Measurements from ENCODE around the gene GRIK4.
A peak's percentile ranks its signal among the peaks of the same experiment; 100 is the strongest.
"Not testable (repeated sequence)": the region's sequence is repeated elsewhere in the genome, so short reads cannot be mapped to it uniquely, and the experiment has no call there.

Gene GRIK4

DNA sequence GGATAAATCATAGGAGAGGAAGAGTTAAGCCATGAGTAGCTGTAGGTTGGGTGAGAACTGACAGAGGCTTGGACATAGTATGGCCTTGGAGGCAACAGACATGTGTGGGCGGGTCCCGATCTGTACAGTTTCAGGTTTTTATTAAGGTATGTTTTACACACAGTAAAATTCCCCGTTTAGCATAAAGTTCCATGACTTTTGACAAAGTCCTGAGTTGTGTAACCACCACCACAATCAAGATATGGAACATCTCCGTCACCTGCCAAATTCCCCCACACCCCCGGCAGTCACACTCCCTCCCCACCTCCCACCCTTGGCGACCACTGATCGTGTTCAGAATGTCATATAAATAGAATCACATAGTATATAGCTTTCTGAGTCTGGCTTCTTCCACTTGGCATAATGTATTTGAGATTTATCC, 68.1 kb downstream of the GRIK4 start:
- Histone ChIP-seq H3K4me1 (ENCODE audit: insufficient read depth, poor library complexity, severe bottlenecking) (no peaks in the 10 kb centered on the region), H3K36me3 (ENCODE audit: low read depth) (no peaks in the 10 kb centered on the region), H3K27ac (ENCODE audit: poor library complexity, severe bottlenecking) (no peak overlapping the region), H3K4me3 (ENCODE audit: severe bottlenecking) (no peak overlapping the region), H3K9me3 (ENCODE audit: severe bottlenecking) (no peaks in the 10 kb centered on the region), H3K27me3 (ENCODE audit: insufficient read depth, poor library complexity, severe bottlenecking) (peaks cover 20% of the 10 kb centered on the region)
- TF ChIP-seq, protein P1, sequence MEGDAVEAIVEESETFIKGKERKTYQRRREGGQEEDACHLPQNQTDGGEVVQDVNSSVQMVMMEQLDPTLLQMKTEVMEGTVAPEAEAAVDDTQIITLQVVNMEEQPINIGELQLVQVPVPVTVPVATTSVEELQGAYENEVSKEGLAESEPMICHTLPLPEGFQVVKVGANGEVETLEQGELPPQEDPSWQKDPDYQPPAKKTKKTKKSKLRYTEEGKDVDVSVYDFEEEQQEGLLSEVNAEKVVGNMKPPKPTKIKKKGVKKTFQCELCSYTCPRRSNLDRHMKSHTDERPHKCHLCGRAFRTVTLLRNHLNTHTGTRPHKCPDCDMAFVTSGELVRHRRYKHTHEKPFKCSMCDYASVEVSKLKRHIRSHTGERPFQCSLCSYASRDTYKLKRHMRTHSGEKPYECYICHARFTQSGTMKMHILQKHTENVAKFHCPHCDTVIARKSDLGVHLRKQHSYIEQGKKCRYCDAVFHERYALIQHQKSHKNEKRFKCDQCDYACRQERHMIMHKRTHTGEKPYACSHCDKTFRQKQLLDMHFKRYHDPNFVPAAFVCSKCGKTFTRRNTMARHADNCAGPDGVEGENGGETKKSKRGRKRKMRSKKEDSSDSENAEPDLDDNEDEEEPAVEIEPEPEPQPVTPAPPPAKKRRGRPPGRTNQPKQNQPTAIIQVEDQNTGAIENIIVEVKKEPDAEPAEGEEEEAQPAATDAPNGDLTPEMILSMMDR (IDR thresholded peaks at IDR 0.05; ENCODE audit: poor library complexity, severe bottlenecking), result no peak
- no peak for DNase-seq (ENCODE audit: low spot score)
- ATAC-seq (ENCODE audit: low read depth), result no peak

DNA sequence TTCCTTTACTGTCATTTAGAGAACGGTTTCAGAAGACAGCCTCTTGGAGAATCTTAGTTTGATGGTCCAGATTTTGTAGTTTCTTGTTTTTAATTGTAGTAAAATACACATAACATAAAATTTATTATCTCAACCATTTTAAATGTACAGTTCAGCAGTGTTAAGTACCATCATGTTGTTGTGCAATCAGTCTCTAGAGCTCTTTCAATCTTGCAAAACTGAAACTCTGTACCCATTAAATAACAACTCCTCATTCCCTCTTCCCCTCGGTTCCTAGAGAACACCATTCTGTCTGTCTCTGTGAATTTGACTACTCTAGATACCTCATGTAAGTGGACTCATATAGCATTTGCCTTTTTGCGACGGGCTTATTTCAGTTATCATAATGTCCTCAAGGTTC, 69.8 kb downstream of the GRIK4 start:
- Histone ChIP-seq H3K36me3 (ENCODE audit: low read depth) (no peaks in the 10 kb centered on the region), H3K9me3 (ENCODE audit: severe bottlenecking) (no peaks in the 10 kb centered on the region), H3K27ac (ENCODE audit: poor library complexity, severe bottlenecking) (no peak overlapping the region), H3K4me3 (ENCODE audit: severe bottlenecking) (no peak overlapping the region), H3K4me1 (ENCODE audit: insufficient read depth, poor library complexity, severe bottlenecking) (no peaks in the 10 kb centered on the region), H3K27me3 (ENCODE audit: insufficient read depth, poor library complexity, severe bottlenecking) (peaks cover 20% of the 10 kb centered on the region)
- no peak for DNase-seq (ENCODE audit: low spot score)
- ATAC-seq (ENCODE audit: low read depth), result no peak
- TF ChIP-seq, protein P1 (IDR thresholded peaks at IDR 0.05; ENCODE audit: poor library complexity, severe bottlenecking), result no peak

DNA sequence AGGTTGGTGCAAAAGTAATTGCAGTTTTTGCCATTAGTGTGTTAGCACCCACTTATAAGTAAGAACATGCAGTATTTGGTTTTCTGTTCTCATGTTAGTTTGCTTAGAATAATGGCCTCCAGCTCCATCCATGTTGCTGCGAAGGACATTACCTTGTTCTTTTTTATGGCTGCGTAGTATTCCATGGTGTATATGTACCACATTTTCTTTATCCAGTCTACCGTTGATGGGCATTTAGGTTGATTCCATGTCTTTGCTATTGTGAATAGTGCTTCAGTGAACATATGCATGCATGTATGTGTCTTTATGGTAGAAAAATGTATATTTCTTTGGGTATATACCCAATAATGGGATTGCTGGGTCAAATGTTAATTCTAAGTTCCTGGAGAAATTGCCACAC, 71.0 kb downstream of the GRIK4 start:
- not testable (repeated sequence) for H3K9me3 ChIP-seq (ENCODE audit: severe bottlenecking); H3K27ac ChIP-seq (ENCODE audit: poor library complexity, severe bottlenecking); ATAC-seq (ENCODE audit: low read depth); H3K4me1 ChIP-seq (ENCODE audit: insufficient read depth, poor library complexity, severe bottlenecking); DNase-seq (ENCODE audit: low spot score); H3K36me3 ChIP-seq (ENCODE audit: low read depth); H3K4me3 ChIP-seq (ENCODE audit: severe bottlenecking)
- H3K27me3 ChIP-seq (ENCODE audit: insufficient read depth, poor library complexity, severe bottlenecking), result peaks cover 18% of the 10 kb centered on the region

DNA sequence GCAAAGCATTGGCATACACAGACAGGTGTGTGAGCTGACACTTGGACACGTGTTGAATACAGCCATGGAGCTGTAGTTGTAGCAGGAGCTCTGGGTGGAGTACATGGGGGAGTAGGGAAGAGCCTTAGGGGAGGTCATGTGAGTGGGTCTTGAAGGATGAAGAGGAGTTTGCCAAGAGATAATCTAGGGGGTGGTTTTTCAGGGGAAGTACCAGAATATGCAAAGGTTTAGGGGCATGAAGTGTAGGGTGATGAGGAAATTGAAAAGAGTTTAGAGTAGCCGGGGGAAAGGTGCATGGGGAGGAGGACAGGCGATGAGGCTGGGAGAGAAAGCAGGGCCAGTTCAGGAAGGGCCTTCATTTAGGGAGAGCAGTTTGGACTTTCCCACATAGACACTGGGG, 74.5 kb downstream of the GRIK4 start:
- TF ChIP-seq, protein P1 (IDR thresholded peaks at IDR 0.05; ENCODE audit: poor library complexity, severe bottlenecking), result no peak
- Histone ChIP-seq H3K27me3 (ENCODE audit: insufficient read depth, poor library complexity, severe bottlenecking) (peaks cover 2% of the 10 kb centered on the region), H3K4me3 (ENCODE audit: severe bottlenecking) (no peak overlapping the region), H3K36me3 (ENCODE audit: low read depth) (no peaks in the 10 kb centered on the region), H3K27ac (ENCODE audit: poor library complexity, severe bottlenecking) (no peak overlapping the region), H3K9me3 (ENCODE audit: severe bottlenecking) (no peaks in the 10 kb centered on the region), H3K4me1 (ENCODE audit: insufficient read depth, poor library complexity, severe bottlenecking) (no peaks in the 10 kb centered on the region)
- ATAC-seq (ENCODE audit: low read depth) (no peak), DNase-seq (ENCODE audit: low spot score) (no peak)

DNA sequence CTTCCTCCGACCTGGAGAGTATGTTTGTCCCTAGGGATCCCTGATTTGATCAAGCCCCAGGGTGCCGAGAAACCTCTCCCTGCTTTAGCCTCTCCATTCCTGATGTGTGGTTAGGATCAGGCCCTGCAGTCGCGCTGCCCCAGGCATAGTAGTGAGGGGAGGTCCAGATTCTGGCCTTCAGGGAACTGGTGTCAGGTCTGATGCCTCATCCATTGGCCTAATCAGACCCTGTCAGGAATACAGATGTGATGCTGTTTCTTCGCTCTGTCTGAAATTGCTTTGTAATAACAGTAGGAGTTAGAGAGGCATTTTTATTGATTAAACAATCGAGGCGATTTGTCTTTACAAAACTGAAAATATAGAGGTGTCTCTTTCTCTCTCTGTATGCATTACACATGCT, 75.2 kb downstream of the GRIK4 start:
- no peaks in the 10 kb centered on the region for H3K9me3 ChIP-seq (ENCODE audit: severe bottlenecking)

More for the DNA sequence above, 75.2 kb downstream of the GRIK4 start:
- Histone ChIP-seq H3K4me3 (ENCODE audit: severe bottlenecking) (no peak overlapping the region), H3K36me3 (ENCODE audit: low read depth) (no peaks in the 10 kb centered on the region), H3K4me1 (ENCODE audit: insufficient read depth, poor library complexity, severe bottlenecking) (no peaks in the 10 kb centered on the region), H3K27me3 (ENCODE audit: insufficient read depth, poor library complexity, severe bottlenecking) (no peaks in the 10 kb centered on the region), H3K27ac (ENCODE audit: poor library complexity, severe bottlenecking) (no peak overlapping the region)
- ATAC-seq (ENCODE audit: low read depth) (no peak), DNase-seq (ENCODE audit: low spot score) (peak; percentile 18)
- TF ChIP-seq, protein P1 (IDR thresholded peaks at IDR 0.05; ENCODE audit: poor library complexity, severe bottlenecking), result no peak

All from RWPE2 (cell line).